Glutamatergic neuron (in vitro differentiated cells): ENCODE data around the gene NEK10. TPM values are rescaled to one million over a fixed set of nuclear protein-coding genes. Genes with fewer than 3 reads are reported as not detected.

Experiments
- DNase-seq: peaks from one replicate; pipeline ENCODE4 v3.0.0; 2022
- H3K27ac Mint-ChIP-seq: one replicate; pipeline ENCODE4 v1.8.0; 2020; ENCODE audit warnings: mild to moderate bottlenecking, mixed read lengths, inconsistent platforms; ENCODE audit not compliant: unreplicated experiment
- H3K27me3 Mint-ChIP-seq: one replicate; pipeline ENCODE4 v1.8.0; 2020; ENCODE audit warnings: mild to moderate bottlenecking, moderate library complexity, mixed read lengths, inconsistent platforms; ENCODE audit not compliant: unreplicated experiment
- H3K36me3 Mint-ChIP-seq: one replicate; pipeline ENCODE4 v1.8.0; 2020; ENCODE audit warnings: mild to moderate bottlenecking, mixed read lengths, inconsistent platforms; ENCODE audit not compliant: unreplicated experiment
- H3K4me1 Mint-ChIP-seq: one replicate; pipeline ENCODE4 v1.8.0; 2020; ENCODE audit warnings: mild to moderate bottlenecking, low read depth, mixed read lengths, inconsistent platforms; ENCODE audit not compliant: unreplicated experiment
- H3K4me3 Mint-ChIP-seq: one replicate; pipeline ENCODE4 v1.8.0; 2020; ENCODE audit warnings: mild to moderate bottlenecking, mixed read lengths, inconsistent platforms; ENCODE audit not compliant: unreplicated experiment
- H3K9me3 Mint-ChIP-seq: one replicate; pipeline ENCODE4 v1.8.0; 2020; ENCODE audit warnings: mild to moderate bottlenecking, moderate library complexity, mixed read lengths, inconsistent platforms; ENCODE audit not compliant: unreplicated experiment
- CTCF ChIP-seq: fragments of 200-600 bp; sonication (generic); IDR thresholded peaks from one replicate; pipeline ENCODE4 v1.5.0; 2021; ENCODE audit not compliant: partially characterized antibody, unreplicated experiment
- total RNA-seq: library from RNA; stranded (reverse); fragmentation: NEBNext Ultra II Directional; extraction: Animal tissue kit (Norgen Biotek cat#: 25700); gene quantifications from one replicate; pipeline ENCODE4 v1.2.1, GENCODE V29; 2021; ENCODE audit not compliant: unreplicated experiment

The NEK10 gene
- total RNA-seq, 1 donor from 2014 or later, result 1.5 TPM

- Mint-ChIP-seq H3K27ac (no peak overlapping the region), H3K4me1 (peaks cover 10% of the 10 kb centered on the region), H3K9me3 (no peaks in the 10 kb centered on the region), H3K27me3 (no peaks in the 10 kb centered on the region), H3K36me3 (no peaks in the 10 kb centered on the region), H3K4me3 (no peak overlapping the region)
- no peak for TF ChIP-seq CTCF
- DNase-seq, result no peak
Observed at GRCh38 chr3:27076815-27077630, 292.2 kb downstream of the NEK10 start.

- H3K27me3 Mint-ChIP-seq, result no peaks in the 10 kb centered on the region
- no peak overlapping the region for H3K27ac Mint-ChIP-seq
- H3K4me3 Mint-ChIP-seq, result no peak overlapping the region
- no peaks in the 10 kb centered on the region for H3K9me3 Mint-ChIP-seq
- H3K4me1 Mint-ChIP-seq, result peaks cover 10% of the 10 kb centered on the region
- no peak for TF ChIP-seq CTCF
- DNase-seq, result no peak
- H3K36me3 Mint-ChIP-seq, result no peaks in the 10 kb centered on the region
Observed at GRCh38 chr3:27074914-27075313, 294.3 kb downstream of the NEK10 start.

GRCh38 chr3:27073912-27074311, 295.3 kb downstream of the NEK10 start:
- Mint-ChIP-seq H3K27me3 (no peaks in the 10 kb centered on the region), H3K4me1 (peaks cover 10% of the 10 kb centered on the region), H3K9me3 (no peaks in the 10 kb centered on the region), H3K36me3 (no peaks in the 10 kb centered on the region), H3K4me3 (no peak overlapping the region), H3K27ac (no peak overlapping the region)
- DNase-seq, result no peak
- no peak for TF ChIP-seq CTCF

- Mint-ChIP-seq H3K4me1 (peaks cover 10% of the 10 kb centered on the region), H3K9me3 (no peaks in the 10 kb centered on the region), H3K4me3 (no peak overlapping the region), H3K36me3 (no peaks in the 10 kb centered on the region), H3K27me3 (no peaks in the 10 kb centered on the region), H3K27ac (no peak overlapping the region)
- TF ChIP-seq CTCF, result no peak
- no peak for DNase-seq
Observed at GRCh38 chr3:27072810-27073651, 296.2 kb downstream of the NEK10 start.

- Mint-ChIP-seq H3K9me3 (no peaks in the 10 kb centered on the region), H3K4me3 (no peak overlapping the region), H3K36me3 (no peaks in the 10 kb centered on the region), H3K27ac (no peak overlapping the region), H3K27me3 (peaks cover 3% of the 10 kb centered on the region), H3K4me1 (no peaks in the 10 kb centered on the region)
- no peak for DNase-seq
- TF ChIP-seq CTCF, result no peak
Observed at GRCh38 chr3:27060336-27060735, 308.8 kb downstream of the NEK10 start.
